GM21447 (cell line): Measurements from ENCODE around the gene TENT4A.
A peak's percentile ranks its signal among the peaks of the same experiment; 100 is the strongest.

Experiments used
- ATAC-seq: cut with Tn5 transposase; IDR thresholded peaks from one replicate; pipeline ENCODE4 v1.9.1; 2021; ENCODE audit not compliant: unreplicated experiment

The TENT4A gene

DNA sequence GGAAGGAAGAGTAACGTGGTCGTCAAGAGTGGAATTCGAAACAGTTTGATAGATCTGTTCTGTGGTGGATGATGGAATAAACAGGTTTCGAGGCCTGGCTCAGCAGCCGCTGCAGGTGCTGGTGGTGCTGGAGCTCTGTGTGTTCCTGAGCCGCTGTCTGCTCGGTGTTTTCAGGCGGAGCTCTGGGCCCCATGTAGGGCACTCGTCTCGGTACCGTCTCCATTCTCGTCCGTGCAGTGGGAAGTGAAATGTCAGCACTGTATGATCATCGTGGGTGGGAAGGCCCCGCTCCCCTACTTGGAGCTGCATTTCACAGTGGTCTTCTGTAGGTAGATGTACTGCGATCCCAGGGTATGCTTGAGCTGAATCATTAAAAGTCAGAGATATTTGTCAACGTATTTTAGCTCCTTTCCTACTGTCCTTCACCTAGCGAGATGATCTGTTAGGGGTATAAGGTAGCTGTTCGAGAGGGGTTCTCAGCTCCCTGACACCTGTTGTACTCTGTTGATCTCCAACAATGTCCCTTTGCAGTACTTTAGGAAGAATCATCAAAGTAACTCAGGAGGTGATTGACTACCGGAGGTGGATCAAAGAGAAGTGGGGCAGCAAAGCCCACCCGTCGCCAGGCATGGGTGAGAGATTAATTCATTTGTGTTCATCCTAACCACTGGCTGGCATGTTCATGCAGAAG is 35.9 kb downstream of the TENT4A start:
- no peak for ATAC-seq

GRCh38 chr5:6750142-6750840 is 37.1 kb downstream of the TENT4A start:
- no peak for ATAC-seq

GRCh38 chr5:6750951-6751685 is 37.9 kb downstream of the TENT4A start:
- ATAC-seq, result no peak

DNA sequence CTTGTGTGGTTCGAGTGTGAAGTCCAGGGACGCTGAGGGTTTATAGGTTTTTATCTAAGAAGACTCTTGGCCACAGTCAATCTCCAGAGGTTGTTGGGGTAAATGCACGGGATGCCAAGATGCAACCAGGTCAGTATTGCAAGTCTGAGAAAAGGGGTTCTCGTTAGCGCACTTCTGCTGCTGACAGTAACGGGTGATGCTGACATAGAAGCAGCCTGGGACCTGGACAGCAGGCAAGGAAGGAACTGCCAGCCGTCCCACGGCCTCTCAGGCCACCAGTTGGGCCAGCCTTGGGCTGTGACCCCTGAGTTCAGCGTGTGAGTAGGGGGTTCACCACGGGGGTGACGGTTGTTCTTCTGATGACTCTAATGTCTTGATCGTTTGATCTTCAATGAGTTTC is 39.0 kb downstream of the TENT4A start:
- ATAC-seq, result no peak

DNA sequence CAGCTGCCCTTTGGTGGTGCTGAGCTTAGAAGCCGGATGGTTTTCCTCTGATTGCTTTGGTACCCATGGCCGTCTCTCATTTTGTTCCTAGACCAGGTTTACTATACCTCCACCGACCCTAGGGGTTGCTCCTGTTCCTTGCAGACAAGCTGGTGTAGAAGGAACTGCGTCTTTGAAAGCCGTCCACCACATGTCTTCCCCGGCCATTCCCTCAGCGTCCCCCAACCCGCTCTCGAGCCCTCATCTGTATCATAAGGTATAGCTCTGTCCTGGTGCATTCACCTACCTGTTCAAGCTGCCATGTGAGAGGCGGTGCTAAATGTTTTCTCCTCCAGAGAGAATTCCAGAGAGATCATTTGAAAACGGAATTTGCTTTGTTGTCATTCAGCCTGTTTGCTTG is 39.5 kb downstream of the TENT4A start:
- ATAC-seq, result no peak

GRCh38 chr5:6753851-6754250 is 40.6 kb downstream of the TENT4A start:
- no peak for ATAC-seq

GRCh38 chr5:6754766-6755165 is 41.5 kb downstream of the TENT4A start:
- ATAC-seq, result no peak

GRCh38 chr5:6755519-6755918 is 42.3 kb downstream of the TENT4A start:
- ATAC-seq, result no peak

DNA sequence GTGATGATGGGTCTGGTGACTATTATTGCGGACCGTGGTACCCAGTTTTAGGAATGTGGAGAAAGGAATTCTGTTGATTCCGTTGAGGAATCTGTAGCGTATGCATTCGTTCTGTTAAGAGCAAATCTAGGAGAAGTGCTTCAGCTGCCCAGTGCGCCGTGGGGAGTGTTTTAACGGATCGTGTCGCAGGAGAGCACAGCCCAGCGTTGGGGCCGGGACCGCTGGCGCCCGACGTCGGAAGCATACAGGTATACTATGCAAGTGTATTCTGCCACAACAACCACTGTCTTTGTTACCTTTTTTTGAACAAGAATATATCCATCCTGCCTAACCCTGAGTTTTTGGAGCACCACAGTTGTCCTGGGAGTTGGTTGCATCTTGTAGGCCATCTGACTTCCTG is 42.7 kb downstream of the TENT4A start:
- ATAC-seq, result no peak

DNA sequence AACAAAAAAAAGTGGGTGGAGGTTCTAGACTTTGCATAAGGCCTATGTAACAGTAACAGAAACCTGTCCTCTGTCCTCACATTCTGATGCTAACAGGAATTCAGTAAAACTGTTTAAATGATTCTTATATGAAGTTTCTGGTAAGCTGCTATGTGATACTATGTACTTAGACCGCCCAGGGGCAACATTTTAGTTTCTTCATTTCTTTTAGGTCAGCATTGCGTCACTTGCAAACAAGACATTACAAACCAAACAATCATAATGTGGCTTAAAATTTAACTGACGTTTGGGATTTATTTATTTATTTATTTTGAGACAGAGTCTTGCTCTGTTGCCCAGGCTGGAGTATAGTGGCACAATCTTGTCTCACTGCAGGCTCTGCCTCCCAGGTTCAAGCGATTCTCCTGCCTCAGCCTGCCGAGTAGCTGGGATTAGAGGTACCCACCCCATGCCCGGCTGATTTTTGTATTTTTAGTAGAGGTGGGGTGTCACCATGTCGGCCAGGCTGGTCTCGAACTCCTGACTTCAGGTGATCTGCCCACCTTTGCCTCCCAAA is 44.3 kb downstream of the TENT4A start:
- ATAC-seq, result no peak

- ATAC-seq, result no peak
These were observed 45.0 kb downstream of the TENT4A start for GRCh38 chr5:6758236-6758635.

DNA sequence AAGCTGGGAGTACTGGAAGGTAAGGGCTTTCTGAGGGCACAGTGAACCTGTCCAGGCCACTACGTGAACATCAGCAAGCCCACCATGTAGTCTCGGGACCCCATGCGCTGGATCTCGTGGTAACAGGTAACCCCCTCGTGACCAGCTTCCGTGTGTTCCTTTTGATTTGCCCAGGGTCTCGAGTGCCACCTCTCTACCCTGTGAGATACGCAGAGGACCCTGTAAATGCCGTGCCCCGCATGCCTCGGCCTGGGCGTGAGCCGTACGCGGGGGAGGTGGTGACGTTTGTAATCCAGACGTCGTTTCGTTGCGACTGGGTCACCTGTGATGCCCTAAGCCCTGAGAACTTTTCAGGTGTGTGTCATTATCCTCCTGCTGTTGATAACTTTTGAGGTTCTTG is 45.5 kb downstream of the TENT4A start:
- ATAC-seq, result no peak

- no peak for ATAC-seq
These were observed 46.2 kb downstream of the TENT4A start for GRCh38 chr5:6759401-6759800.

DNA sequence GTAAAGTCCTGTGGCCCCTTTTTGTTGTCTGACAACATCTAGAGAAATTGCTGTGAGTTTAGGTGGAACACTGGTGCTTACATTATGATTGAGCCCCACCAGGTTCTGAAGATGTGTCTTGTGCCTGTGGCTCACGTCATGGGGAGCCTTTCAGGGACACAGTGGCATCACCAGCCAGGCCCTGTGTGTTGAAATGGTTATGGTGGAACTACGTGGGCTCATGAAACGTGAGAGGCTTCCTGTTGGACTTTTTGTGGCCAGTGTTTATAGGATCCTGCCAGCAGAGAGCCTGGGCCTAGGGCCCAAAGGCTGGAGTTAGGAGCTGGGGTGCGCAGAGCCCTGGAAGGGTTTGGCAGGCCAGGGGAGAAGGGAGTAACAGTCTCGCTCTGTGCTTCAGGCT is 46.8 kb downstream of the TENT4A start:
- ATAC-seq, result no peak

DNA sequence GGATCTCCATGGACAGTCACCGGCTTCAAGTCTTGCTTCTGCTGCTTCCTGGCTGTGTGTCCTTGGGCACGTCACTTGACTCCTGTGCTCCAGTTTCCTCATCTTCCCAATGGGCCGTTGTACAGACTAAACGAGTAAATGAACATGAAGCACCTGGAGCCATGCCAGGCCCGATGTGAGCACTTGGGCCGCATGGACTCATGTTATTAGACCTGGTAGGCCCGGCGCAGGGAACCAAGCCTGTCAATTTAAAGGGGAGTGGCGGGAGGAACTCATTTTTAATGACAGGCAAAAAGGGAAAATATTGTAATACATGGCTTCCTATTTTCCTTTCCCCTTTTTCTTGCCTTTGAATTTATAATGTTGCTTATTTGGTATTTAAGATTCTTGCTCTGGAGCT is 47.5 kb downstream of the TENT4A start:
- ATAC-seq, result no peak

- no peak for ATAC-seq
These were observed 48.1 kb downstream of the TENT4A start for GRCh38 chr5:6761333-6761732.

DNA sequence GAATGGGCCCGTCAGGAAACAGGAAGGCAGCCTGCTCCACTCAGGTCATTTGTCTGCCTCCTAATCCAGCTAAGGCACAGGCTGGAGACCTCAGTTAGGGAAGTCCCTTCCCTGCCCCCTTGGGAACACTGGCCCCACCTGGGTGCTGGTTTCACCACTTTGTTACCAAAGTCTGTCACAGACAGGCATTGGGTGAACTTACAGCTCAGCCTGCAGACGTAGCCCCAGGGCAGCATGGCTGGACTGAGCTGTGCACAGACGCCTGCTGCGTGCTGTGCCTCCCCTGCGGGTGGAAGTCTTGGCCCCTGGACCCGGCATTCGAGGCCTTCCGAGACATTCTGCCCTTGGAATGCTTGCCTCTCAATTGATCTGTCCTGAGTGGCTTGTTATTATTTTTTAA is 48.9 kb downstream of the TENT4A start:
- no peak for ATAC-seq

DNA sequence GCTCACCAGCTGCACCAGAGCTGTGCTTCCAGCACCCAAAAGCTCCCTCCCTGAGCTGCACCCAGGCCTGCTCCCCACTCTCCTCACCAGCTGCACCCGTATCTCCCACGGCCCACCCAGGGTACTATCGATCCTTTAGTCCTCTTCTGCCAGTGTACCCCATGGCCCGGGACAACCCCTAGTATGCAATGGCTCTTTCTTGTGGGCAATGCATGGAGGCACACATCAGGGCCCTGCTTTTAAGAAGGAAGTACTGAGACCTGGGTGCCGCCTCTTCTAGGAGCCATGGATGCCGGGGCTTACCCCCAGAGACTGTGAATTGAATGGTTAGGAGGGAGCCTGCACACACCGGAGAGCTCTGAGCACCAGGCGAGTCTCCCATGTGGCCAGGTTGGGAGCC is 49.5 kb downstream of the TENT4A start:
- no peak for ATAC-seq

GRCh38 chr5:6763191-6763590 is 50.0 kb downstream of the TENT4A start:
- no peak for ATAC-seq

DNA sequence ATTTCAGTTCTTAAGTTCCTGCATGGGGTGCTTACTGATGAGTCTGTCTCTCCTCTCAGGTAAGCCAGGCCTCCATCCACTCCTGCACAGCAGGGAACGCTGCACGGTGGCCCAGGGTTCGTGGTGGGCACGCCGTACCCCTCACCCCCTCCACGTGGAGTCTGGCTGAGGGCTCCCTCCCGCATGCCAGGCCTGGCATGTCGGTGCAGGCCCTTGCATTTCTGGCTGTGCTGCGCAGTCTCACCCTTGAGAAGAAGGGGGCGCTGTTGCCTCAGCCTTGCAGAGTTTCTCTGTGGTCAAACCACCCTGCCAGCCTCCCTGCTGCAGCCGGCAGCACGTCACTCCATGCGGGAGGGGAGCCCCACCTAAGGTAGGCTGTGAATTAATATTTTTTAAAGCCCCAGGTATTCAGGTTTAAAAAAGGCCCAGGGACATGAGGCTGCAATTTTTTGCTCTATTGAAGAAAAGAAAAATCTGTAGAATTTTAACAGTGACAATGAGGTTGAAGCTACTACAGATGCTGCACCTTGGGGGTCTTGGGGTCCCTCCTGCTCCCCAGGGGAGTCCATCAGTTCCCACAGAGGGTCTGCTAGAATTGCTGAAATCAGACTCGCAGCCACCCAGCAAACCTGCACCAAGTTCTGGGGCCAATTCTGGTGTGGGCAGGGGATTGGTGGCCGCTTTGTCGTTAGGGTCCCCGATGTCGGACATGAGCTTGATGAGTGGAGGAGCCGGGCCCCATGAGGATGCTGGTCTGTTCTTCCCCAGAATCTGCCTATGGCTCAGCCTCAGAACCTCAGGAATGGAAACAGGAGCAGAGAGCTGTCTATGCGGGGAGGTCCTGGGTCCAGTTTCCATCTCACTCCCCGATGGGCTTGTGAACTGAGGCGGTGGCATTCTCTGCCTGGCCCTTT is 52.6 kb downstream of the TENT4A start:
- ATAC-seq, result peak; percentile 77

DNA sequence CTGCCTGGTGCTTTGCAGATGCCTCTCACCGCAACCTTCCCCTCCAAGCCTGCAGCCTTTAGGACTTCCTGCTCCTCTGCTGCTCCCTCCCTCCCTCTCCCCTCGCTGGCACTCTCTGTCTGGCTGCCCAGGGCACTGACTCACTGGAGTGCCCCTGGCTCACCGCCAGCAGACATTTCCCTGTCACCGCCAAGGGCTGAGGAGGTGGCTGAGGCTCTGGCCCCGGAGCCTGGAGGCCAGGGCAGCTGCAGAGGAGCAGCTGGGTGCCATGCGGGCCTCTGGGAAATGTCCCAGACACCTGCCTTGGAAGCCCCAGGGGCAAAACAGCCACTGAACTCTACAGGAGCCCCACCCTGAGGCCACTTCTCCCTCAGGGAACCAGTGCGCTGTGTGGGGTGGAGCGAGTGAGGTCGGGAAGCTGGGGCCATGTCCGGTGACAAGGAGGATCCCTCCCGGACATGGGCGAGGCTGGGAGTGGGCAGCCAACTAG is 53.4 kb downstream of the TENT4A start:
- peak; percentile 54 for ATAC-seq
